CD14-positive monocyte (primary cell): ENCODE results near the gene NR4A1. TPM values are rescaled to one million over a fixed set of nuclear protein-coding genes. Genes with fewer than 3 reads are reported as not detected.

Experiments
- DNase-seq, 3 donors: peaks; one replicate each; pipeline ENCODE4 v3.0.0-alpha.2; 2011 to 2022
- H2AFZ ChIP-seq: 2 replicates; pipeline ENCODE4 v1.6.0; 2012; ENCODE audit warnings: mild to moderate bottlenecking, low read depth, low read length, inconsistent platforms; ENCODE audit not compliant: insufficient read depth, poor library complexity, severe bottlenecking
- H3K27ac ChIP-seq, 2 donors: 1 replicate in 1 of 2; 2 replicates in 1 of 2; pipeline ENCODE4 v1.5.1; 2012 to 2013; ENCODE audit warnings: low read length in 2 of 2, control low read depth in 1 of 2, inconsistent platforms in 1 of 2, low read depth in 1 of 2, mild to moderate bottlenecking in 1 of 2
- H3K27me3 ChIP-seq, 2 donors: one replicate each; pipeline versions ENCODE4 v1.6.0 to v1.6.1; 2011 to 2013; ENCODE audit warnings: low read length in 2 of 2; ENCODE audit not compliant: control insufficient read depth in 2 of 2, insufficient read depth in 2 of 2
- H3K36me3 ChIP-seq, 2 donors: replicated peaks in 1 of 2; 1 replicate in 1 of 2; 2 replicates in 1 of 2; pipeline versions ENCODE4 v1.5.1 to v1.6.1; 2012 to 2013; ENCODE audit warnings: low read length in 2 of 2, control low read depth in 1 of 2, inconsistent platforms in 1 of 2, mild to moderate bottlenecking in 1 of 2; ENCODE audit not compliant: insufficient read depth in 2 of 2, control insufficient read depth in 1 of 2
- H3K4me1 ChIP-seq, 2 donors: 1 replicate in 1 of 2; 2 replicates in 1 of 2; pipeline versions ENCODE4 v1.5.1 to v1.6.1; 2012 to 2013; ENCODE audit warnings: low read length in 2 of 2, control low read depth in 1 of 2, inconsistent platforms in 1 of 2, mild to moderate bottlenecking in 1 of 2, moderate library complexity in 1 of 2; ENCODE audit not compliant: insufficient read depth in 2 of 2, control insufficient read depth in 1 of 2
- H3K4me2 ChIP-seq: replicated peaks from 2 replicates; pipeline ENCODE3; 2012; ENCODE audit warnings: low read length, moderate library complexity, mild to moderate bottlenecking; ENCODE audit not compliant: poor library complexity, severe bottlenecking; ENCODE audit errors: extremely low read depth
- H3K4me3 ChIP-seq, 3 experiments: fragments of 200-600 bp in 1 of 3; sonication (generic) in 1 of 3; replicated peaks in 1 of 3; 1 replicate in 2 of 3; 2 replicates in 1 of 3; pipeline ENCODE4 v1.5.1; 2011 to 2013; ENCODE audit warnings: low read length in 3 of 3, mild to moderate bottlenecking in 3 of 3, control low read depth in 2 of 3, low read depth in 2 of 3, inconsistent platforms in 1 of 3, moderate library complexity in 1 of 3
- H3K79me2 ChIP-seq: 2 replicates; pipeline ENCODE4 v1.6.0; 2012; ENCODE audit warnings: mild to moderate bottlenecking, control low read depth, inconsistent platforms, low read length, moderate library complexity; ENCODE audit not compliant: insufficient read depth
- H3K9ac ChIP-seq: 2 replicates; pipeline ENCODE4 v1.6.0; 2017; ENCODE audit warnings: low read length, mild to moderate bottlenecking; ENCODE audit not compliant: insufficient read depth, poor library complexity, severe bottlenecking
- H3K9me3 ChIP-seq, 2 donors: replicated peaks in 1 of 2; 1 replicate in 1 of 2; 2 replicates in 1 of 2; pipeline versions ENCODE4 v1.5.1 to v1.6.1; 2012 to 2013; ENCODE audit warnings: low read length in 2 of 2, control low read depth in 1 of 2; ENCODE audit not compliant: control insufficient read depth in 1 of 2, insufficient read depth in 1 of 2
- H4K20me1 ChIP-seq: 2 replicates; pipeline ENCODE4 v1.6.0; 2012; ENCODE audit warnings: mild to moderate bottlenecking, low read length, control low read depth, moderate library complexity; ENCODE audit not compliant: insufficient read depth
- H3K27ac Mint-ChIP-seq, 7 donors: one replicate each; pipeline ENCODE4 v1.8.0; 2020; ENCODE audit warnings: mild to moderate bottlenecking in 7 of 7, mixed read lengths in 7 of 7, moderate library complexity in 6 of 7, inconsistent platforms in 2 of 7
- H3K27me3 Mint-ChIP-seq, 3 donors: one replicate each; pipeline ENCODE4 v1.8.0; 2021 to 2022; ENCODE audit warnings: low read depth in 3 of 3, mild to moderate bottlenecking in 3 of 3, mixed read lengths in 3 of 3, moderate library complexity in 3 of 3, inconsistent platforms in 1 of 3
- H3K36me3 Mint-ChIP-seq, 2 donors: one replicate each; pipeline ENCODE4 v1.8.0; 2020; ENCODE audit warnings: mixed read lengths in 2 of 2, inconsistent platforms in 1 of 2, mild to moderate bottlenecking in 1 of 2
- H3K4me1 Mint-ChIP-seq: one replicate; pipeline ENCODE4 v1.8.0; 2020; ENCODE audit warnings: mild to moderate bottlenecking, mixed read lengths
- H3K4me3 Mint-ChIP-seq, 2 donors: one replicate each; pipeline ENCODE4 v1.8.0; 2020; ENCODE audit warnings: mild to moderate bottlenecking in 2 of 2, mixed read lengths in 2 of 2, moderate library complexity in 1 of 2
- H3K9me3 Mint-ChIP-seq, 7 donors: one replicate each; pipeline ENCODE4 v1.8.0; 2020 to 2022; ENCODE audit warnings: mixed read lengths in 7 of 7, mild to moderate bottlenecking in 6 of 7, moderate library complexity in 6 of 7, inconsistent platforms in 2 of 7
- WGBS: methylation state at CpG from one replicate; pipeline ENCODE4 v1.1.5; 2013; ENCODE audit warnings: missing lambda C conversion rate; ENCODE audit not compliant: insufficient coverage; 5-methylcytosine and 5-hydroxymethylcytosine counted together
- intact Hi-C, 2 donors: fragments of 100-400 bp; cut with micrococcal nuclease; formaldehyde crosslinking; loops; one replicate each; pipeline versions ENCODE4 v1.15.0 to v1.15.1; 2023
- polyA plus RNA-seq, 3 donors: library from polyadenylated mRNA; depleted of rRNA in 1 of 3; unstranded in 2 of 3; stranded (reverse) in 1 of 3; fragments of 300-500 nt in 2 of 3; fragments of >200 nt in 1 of 3; fragmentation: Illumina TruSeq in 2 of 3; gene quantifications; 1 replicate in 2 of 3; 2 replicates in 1 of 3; pipeline ENCODE4 v1.2.3, GENCODE V29; 2012 to 2021
- TF ChIP-seq, protein P1 (sequence below): fragments of 200-600 bp; IDR thresholded peaks from one replicate; pipeline ENCODE4 v1.8.0; 2022; ENCODE audit warnings: antibody characterized with exemption, mild to moderate bottlenecking

The NR4A1 gene
- polyA plus RNA-seq, 3 donors = 10.1 to 1,297 (median 41.4) TPM

DNA sequence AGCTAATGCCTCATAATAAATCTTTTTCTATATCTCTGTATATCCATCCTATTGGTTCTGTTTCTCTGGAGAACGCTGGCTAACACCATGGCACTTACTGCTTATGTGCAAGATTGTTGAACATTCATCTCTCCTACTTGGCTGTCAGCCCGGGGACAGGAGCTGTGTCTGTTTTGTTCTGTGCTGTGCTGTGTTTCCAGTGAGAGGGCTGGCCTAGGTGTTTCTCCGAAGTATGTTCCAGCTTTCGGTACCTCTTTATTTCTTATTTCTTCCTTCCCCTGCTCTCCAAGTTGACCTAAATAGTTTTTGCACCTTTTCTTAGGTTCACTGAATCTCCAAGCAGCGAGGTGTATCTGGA lies 18.8 kb upstream of the NR4A1 start:
- intact Hi-C loops = loop anchor here in 1 of 2 donors (2.0 kb wide), 1 partner anchor 18 kb away; the partner anchor contains the start of gene NR4A1
- Histone ChIP-seq H3K36me3 (no peaks in the 10 kb centered on the region), H3K27me3 (peaks cover 8 to 23% of the 10 kb centered on the region in 2 donors), H3K9me3 (no peaks in the 10 kb centered on the region), H3K9ac (no peak overlapping the region), H3K4me1 (peaks cover 28 to 38% of the 10 kb centered on the region in 2 donors), H3K27ac (no peak overlapping the region), H2AFZ (no peak overlapping the region), H3K79me2 (no peaks in the 10 kb centered on the region), H4K20me1 (no peaks in the 10 kb centered on the region), H3K4me3 (peak overlapping the region in 1 of 3 experiments; percentile 66), H3K4me2 (peak overlapping the region; percentile 69)
- H3K4me1 Mint-ChIP-seq = peaks cover 37% of the 10 kb centered on the region
- H3K9me3 Mint-ChIP-seq = peaks cover 0 to 3% (median 0%) of the 10 kb centered on the region in 7 donors
- H3K27ac Mint-ChIP-seq = peak overlapping the region; percentile 74 to 95 (median 83)
- H3K36me3 Mint-ChIP-seq = peaks cover 0 to 11% of the 10 kb centered on the region in 2 donors
- DNase-seq = no peak
- H3K27me3 Mint-ChIP-seq = peaks cover 18 to 32% (median 19%) of the 10 kb centered on the region in 3 donors
- TF ChIP-seq, protein P1, sequence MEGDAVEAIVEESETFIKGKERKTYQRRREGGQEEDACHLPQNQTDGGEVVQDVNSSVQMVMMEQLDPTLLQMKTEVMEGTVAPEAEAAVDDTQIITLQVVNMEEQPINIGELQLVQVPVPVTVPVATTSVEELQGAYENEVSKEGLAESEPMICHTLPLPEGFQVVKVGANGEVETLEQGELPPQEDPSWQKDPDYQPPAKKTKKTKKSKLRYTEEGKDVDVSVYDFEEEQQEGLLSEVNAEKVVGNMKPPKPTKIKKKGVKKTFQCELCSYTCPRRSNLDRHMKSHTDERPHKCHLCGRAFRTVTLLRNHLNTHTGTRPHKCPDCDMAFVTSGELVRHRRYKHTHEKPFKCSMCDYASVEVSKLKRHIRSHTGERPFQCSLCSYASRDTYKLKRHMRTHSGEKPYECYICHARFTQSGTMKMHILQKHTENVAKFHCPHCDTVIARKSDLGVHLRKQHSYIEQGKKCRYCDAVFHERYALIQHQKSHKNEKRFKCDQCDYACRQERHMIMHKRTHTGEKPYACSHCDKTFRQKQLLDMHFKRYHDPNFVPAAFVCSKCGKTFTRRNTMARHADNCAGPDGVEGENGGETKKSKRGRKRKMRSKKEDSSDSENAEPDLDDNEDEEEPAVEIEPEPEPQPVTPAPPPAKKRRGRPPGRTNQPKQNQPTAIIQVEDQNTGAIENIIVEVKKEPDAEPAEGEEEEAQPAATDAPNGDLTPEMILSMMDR = no peak
- peak overlapping the region; percentile 66 to 67 for H3K4me3 Mint-ChIP-seq
- 6% methylated on average over 3 of the region's 5 CpGs for WGBS

GRCh38 chr12:52032804-52033445 lies 18.3 kb upstream of the NR4A1 start:
- Mint-ChIP-seq H3K4me3 (peak overlapping the region; percentile 70 to 80), H3K4me1 (peaks cover 38% of the 10 kb centered on the region), H3K36me3 (peaks cover 2 to 13% of the 10 kb centered on the region in 2 donors), H3K27me3 (peaks cover 21 to 36% (median 22%) of the 10 kb centered on the region in 3 donors), H3K27ac (peak overlapping the region; percentile 87 to 96 (median 95)), H3K9me3 (peaks cover 0 to 3% (median 0%) of the 10 kb centered on the region in 7 donors)
- Histone ChIP-seq H3K4me3 (peak overlapping the region; percentile 15 to 66 (median 31)), H2AFZ (no peak overlapping the region), H3K79me2 (no peaks in the 10 kb centered on the region), H3K4me1 (peaks cover 31 to 40% of the 10 kb centered on the region in 2 donors), H3K36me3 (no peaks in the 10 kb centered on the region), H3K9ac (peak overlapping the region; percentile 64), H3K27me3 (peaks cover 8 to 28% of the 10 kb centered on the region in 2 donors), H3K9me3 (no peaks in the 10 kb centered on the region), H4K20me1 (no peaks in the 10 kb centered on the region), H3K27ac (peak overlapping the region; percentile 47 to 84), H3K4me2 (peak overlapping the region; percentile 69)
- peak; percentile 92 to 97 (median 97) for DNase-seq
- intact Hi-C loops = loop anchor here in 1 of 2 donors (2.0 kb wide), 1 partner anchor 18 kb away; the partner anchor contains the start of gene NR4A1
- under 1% methylated on average over 41 of the region's 48 CpGs for WGBS
- TF ChIP-seq, protein P1 = no peak
